A549 (cell line): ENCODE measurements around the gene ZNF469.

ENCODE experiments used
- CHD2 ChIP-seq: fragments of 150-350 bp; IDR thresholded peaks from 2 replicates; pipeline ENCODE4 v1.6.1; 2014; ENCODE audit warnings: low read length; ENCODE audit not compliant: partially characterized antibody
- EHMT2 ChIP-seq: fragments of 200-600 bp; sonication (generic); IDR thresholded peaks from 2 replicates; pipeline ENCODE4 v1.6.1; 2016; ENCODE audit warnings: antibody characterized with exemption, low read depth, mild to moderate bottlenecking, moderate library complexity
- EP300 ChIP-seq, 2 experiments: fragments of >200 bp; sonication (Bioruptor Twin); formaldehyde crosslinking; IDR thresholded peaks; 2 replicates in 1 of 2; 3 replicates in 1 of 2; pipeline ENCODE4 v1.6.1; 2016 to 2017
- ESRRA ChIP-seq: fragments of 150-350 bp; IDR thresholded peaks from 2 replicates; pipeline ENCODE4 v1.6.1; 2014; ENCODE audit warnings: mild to moderate bottlenecking, low read length, borderline replicate concordance
- HDAC2 ChIP-seq: fragments of 200-600 bp; sonication (generic); IDR thresholded peaks from 2 replicates; pipeline ENCODE4 v1.6.1; 2016
- KDM5A ChIP-seq: fragments of 200-600 bp; sonication (generic); IDR thresholded peaks from 2 replicates; pipeline ENCODE4 v1.6.1; 2016; ENCODE audit warnings: antibody characterized with exemption, mild to moderate bottlenecking
- MAFK ChIP-seq: fragments of 450-650 bp; IDR thresholded peaks from 2 replicates; pipeline ENCODE4 v1.6.1; 2014; ENCODE audit not compliant: partially characterized antibody
- MAZ ChIP-seq: fragments of 150-350 bp; IDR thresholded peaks from 2 replicates; pipeline ENCODE4 v1.6.1; 2014; ENCODE audit warnings: antibody characterized with exemption, low read depth, low read length, borderline replicate concordance
- POLR2A ChIP-seq: IDR thresholded peaks from 2 replicates; pipeline ENCODE4 v1.6.1; 2012; ENCODE audit warnings: mild to moderate bottlenecking, low read length
- TF ChIP-seq, protein P1 (sequence below): fragments of >200 bp; sonication (Bioruptor Twin); formaldehyde crosslinking; IDR thresholded peaks from 3 replicates; pipeline ENCODE4 v1.5.1; 2016
- TF ChIP-seq, protein P2 (sequence below): IDR thresholded peaks from 2 replicates; pipeline ENCODE4 v1.6.1; 2012
- TF ChIP-seq, protein P3 (sequence below): fragments of 200-600 bp; sonication (generic); IDR thresholded peaks from 2 replicates; pipeline ENCODE4 v1.6.1; 2016; ENCODE audit warnings: antibody characterized with exemption, mild to moderate bottlenecking, moderate library complexity

DNA sequence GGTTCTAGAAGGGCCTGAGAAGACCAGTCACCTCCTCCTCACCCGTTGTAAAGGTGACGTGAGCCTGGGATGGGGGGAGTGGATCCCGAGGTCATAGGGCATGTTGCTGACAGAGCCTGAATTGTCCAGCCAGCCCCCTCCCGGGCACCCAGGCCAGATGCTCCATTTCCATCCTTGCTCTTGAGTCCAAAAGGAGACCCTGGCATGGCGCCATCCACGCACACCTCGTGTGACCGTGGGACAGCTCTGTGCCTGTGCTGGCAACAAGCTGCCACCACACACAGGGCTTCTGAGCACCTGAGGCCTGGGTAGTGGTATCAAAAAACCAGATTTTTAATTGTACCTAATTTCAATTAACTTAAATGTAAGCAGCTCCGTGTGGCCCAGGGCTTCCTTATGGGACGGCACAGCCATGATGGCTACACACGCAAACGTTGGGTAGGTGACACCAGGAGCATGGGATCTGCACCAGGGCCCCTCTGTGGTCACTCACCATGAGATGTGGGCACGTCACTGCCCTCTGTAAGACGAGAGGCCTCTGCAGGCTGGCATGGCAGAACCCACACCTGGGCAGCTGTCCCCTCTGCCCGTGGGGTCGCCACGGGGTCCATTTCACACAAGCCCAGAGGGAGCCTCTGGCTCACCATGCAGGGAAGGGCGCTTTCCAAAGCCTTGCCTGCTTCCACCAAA is 37.6 kb upstream of the ZNF469 start:
- TF ChIP-seq, protein P1, sequence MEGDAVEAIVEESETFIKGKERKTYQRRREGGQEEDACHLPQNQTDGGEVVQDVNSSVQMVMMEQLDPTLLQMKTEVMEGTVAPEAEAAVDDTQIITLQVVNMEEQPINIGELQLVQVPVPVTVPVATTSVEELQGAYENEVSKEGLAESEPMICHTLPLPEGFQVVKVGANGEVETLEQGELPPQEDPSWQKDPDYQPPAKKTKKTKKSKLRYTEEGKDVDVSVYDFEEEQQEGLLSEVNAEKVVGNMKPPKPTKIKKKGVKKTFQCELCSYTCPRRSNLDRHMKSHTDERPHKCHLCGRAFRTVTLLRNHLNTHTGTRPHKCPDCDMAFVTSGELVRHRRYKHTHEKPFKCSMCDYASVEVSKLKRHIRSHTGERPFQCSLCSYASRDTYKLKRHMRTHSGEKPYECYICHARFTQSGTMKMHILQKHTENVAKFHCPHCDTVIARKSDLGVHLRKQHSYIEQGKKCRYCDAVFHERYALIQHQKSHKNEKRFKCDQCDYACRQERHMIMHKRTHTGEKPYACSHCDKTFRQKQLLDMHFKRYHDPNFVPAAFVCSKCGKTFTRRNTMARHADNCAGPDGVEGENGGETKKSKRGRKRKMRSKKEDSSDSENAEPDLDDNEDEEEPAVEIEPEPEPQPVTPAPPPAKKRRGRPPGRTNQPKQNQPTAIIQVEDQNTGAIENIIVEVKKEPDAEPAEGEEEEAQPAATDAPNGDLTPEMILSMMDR: no peak
- TF ChIP-seq HDAC2 (no peak), CHD2 (no peak), MAZ (no peak), MAFK (no peak), POLR2A (no peak), ESRRA (no peak), KDM5A (no peak), EP300 (IDR thresholded peaks at IDR 0.05) (no peak), EHMT2 (no peak)
- TF ChIP-seq, protein P2, sequence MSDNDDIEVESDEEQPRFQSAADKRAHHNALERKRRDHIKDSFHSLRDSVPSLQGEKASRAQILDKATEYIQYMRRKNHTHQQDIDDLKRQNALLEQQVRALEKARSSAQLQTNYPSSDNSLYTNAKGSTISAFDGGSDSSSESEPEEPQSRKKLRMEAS: no peak
- TF ChIP-seq, protein P3, sequence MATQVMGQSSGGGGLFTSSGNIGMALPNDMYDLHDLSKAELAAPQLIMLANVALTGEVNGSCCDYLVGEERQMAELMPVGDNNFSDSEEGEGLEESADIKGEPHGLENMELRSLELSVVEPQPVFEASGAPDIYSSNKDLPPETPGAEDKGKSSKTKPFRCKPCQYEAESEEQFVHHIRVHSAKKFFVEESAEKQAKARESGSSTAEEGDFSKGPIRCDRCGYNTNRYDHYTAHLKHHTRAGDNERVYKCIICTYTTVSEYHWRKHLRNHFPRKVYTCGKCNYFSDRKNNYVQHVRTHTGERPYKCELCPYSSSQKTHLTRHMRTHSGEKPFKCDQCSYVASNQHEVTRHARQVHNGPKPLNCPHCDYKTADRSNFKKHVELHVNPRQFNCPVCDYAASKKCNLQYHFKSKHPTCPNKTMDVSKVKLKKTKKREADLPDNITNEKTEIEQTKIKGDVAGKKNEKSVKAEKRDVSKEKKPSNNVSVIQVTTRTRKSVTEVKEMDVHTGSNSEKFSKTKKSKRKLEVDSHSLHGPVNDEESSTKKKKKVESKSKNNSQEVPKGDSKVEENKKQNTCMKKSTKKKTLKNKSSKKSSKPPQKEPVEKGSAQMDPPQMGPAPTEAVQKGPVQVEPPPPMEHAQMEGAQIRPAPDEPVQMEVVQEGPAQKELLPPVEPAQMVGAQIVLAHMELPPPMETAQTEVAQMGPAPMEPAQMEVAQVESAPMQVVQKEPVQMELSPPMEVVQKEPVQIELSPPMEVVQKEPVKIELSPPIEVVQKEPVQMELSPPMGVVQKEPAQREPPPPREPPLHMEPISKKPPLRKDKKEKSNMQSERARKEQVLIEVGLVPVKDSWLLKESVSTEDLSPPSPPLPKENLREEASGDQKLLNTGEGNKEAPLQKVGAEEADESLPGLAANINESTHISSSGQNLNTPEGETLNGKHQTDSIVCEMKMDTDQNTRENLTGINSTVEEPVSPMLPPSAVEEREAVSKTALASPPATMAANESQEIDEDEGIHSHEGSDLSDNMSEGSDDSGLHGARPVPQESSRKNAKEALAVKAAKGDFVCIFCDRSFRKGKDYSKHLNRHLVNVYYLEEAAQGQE: no peak
